NCI-H82 treated with DMSO at 0.1 percent for 48 hours (cell line): Measurements from ENCODE around the gene SSX1.
"Not testable (repeated sequence)": the region's sequence is repeated elsewhere in the genome, so short reads cannot be mapped to it uniquely, and the experiment has no call there.

Experiments used
- DNase-seq: peaks from one replicate; lab custom pipeline; 2025; ENCODE audit not compliant: unreplicated experiment; lab: John Stamatoyannopoulos, UW

Gene SSX1, protein sequence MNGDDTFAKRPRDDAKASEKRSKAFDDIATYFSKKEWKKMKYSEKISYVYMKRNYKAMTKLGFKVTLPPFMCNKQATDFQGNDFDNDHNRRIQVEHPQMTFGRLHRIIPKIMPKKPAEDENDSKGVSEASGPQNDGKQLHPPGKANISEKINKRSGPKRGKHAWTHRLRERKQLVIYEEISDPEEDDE

DNA sequence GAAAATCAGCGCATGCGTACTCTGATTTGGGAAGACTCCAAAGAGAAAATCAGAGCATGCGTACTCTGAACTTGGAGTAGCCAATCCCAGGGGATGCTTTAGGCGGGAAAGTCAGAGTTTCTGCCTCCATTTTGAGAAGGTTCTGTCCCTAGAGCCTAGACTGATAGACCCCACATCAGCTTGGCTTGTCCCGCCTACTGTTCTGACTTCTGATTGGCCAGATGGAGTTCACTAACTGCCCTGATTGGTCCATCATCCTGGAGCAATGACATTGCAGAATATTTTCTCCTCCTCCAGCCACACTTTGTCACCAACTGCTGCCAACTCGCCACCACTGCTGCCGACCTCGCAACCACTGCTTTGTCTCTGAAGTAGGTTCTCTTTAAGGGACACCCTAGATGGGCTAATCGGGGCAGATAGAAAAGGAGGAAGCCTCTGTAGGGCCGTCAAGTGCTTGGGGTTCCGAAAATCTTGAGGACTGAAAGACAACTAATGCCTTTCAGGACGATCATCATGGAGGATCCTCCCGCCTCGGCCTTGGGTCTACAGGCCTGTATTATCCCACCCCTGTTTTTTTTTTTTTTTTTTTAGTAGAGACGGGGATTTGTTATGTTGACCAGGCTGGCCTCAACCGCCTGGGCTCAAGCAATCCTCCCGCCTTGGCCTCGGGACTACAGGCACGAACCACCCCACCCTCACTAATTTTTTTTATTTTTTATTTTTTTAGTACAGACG lies at the start of gene SSX1:
Gene SSX1 (plus strand): TSS at position 331 of the 735 bp plus-strand sequence. CDS start 1,850 bp downstream, outside the sequence.
- DNase-seq: not testable (repeated sequence)

DNA sequence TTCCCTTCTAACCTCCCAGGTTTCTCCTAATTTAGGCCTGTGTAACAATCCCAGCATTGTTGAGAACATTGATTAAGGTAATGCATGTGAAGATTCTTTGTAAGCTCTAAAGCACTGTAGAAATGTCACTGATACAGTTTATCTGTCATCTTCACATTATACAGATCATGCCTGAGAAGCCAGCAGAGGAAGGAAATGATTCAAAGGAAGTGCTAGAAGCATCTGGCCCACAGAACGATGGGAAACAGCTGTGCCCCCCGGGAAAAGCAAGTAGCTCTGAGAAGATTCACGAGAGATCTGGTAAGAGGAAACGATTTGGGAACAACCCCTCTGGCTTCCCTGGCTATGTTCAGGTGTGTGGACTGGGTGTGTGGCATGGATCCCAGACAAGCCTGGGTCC lies 40.9 kb upstream of the SSX1 start:
- DNase-seq: not testable (repeated sequence)

DNA sequence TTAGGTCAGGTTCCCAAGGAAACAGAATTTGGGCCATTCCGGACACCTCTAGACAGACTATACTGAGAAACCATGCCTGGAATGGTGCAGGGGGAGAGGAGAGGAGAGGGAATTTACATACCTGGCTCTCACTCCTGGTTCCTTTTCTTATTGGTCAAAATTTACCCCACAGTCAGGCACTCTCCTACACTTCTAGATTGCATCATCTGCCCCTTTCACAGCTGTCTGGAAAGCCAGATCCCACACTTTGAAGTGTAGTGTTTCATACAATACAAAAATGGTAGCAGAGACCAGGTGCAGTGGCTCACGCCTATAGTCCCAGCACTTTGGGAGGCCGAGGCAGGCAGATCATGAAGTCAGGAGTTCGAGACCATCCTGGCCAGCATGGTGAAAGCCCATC lies 31.0 kb upstream of the SSX1 start:
- DNase-seq: not testable (repeated sequence)

DNA sequence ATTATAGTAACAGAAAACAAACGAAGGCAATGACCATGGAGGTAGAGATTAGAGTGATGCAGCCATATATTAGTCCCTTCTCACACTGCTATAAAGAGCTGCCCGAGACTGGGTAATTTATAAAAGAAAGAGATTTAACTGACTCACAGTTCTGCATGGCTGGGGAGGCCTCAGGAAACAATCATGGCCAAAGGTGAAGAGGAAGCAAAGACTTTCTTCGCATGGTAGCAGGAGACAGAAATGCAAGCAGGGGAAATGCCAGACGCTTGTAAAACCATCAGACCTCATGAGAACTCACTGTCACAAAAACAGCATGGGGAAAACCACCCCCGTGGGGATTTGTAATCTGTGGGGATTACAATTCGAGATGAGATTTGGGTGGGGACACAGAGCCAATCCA lies 2.2 kb upstream of the SSX1 start:
- not testable (repeated sequence) for DNase-seq

DNA sequence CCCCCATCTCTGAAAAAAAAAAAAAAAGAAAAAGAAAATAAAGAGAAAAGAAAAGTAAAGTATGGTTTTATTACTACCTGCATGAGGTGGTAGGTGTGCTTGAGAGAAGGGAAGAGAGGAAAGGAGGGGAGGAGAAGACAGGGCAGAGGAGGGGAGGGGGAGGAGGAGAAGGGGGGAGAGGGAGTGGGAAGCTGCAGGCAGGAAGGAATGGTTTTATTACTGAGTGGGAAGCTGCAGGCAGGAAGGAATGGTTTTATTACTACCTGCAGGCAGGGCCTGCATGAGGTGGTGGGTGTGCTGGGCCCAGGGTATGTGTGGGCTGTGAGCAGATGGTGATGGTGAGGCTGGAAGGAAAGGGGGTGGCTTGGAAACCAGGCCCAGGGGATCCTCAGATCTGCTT lies 19.2 kb downstream of the SSX1 start:
- not testable (repeated sequence) for DNase-seq

DNA sequence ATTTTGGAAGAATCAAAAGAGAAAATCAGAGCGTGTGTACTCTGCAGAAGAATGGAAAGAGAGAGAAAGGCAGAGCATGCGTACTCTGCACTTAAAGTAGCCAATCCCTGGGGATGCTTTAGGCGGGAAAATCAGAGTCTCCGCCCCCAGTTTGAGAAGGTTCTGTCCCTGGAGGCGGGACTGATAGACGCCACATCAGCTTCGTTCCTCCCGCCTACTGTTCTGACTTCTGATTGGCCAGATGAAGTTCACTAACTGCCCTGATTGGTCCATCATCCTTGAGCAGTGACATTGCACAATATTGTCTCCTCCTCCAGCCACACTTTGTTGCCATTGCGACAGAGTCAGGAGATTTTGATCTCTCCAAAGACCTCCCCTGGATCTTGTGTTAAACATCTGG lies 23.8 kb downstream of the SSX1 start:
- DNase-seq: no peak

DNA sequence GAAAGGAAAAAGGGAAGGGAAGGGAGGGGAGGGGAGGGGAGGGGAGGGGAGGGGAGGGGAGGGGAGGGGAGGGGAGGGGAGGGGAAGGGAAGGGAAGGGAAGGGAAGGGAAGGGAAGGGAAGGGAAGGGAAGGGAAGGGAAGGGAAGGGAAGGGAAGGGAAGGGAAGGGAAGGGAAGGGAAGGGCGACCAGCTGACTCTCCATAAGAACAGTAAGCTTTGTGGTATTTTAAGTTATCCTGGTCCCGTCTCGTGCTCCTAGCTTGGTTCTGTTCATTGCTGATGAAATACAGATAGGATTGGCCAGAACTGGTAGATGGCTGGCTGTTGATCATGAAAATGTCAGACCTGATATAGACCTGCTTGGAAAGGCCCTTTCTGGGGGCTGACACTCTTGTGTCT lies 25.5 kb downstream of the SSX1 start:
- not testable (repeated sequence) for DNase-seq

DNA sequence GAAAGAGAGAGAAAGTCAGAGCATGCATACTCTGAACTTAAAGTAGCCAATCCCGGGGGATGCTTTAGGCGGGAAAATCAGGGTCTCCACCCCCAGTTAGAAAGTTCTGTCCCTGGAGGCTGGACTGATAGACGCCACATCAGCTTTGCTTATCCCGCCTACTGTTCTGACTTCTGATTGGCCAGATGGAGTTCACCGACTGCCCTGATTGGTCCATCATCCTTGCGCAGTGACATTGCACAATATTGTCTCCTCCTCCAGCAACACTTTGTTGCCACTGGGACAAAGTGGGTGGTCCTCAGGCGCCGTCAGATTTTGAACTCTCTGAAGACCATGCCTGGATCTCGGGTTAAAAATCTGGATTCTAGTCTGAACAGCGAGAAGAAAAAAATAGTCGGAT lies 51.0 kb downstream of the SSX1 start:
- DNase-seq: no peak

DNA sequence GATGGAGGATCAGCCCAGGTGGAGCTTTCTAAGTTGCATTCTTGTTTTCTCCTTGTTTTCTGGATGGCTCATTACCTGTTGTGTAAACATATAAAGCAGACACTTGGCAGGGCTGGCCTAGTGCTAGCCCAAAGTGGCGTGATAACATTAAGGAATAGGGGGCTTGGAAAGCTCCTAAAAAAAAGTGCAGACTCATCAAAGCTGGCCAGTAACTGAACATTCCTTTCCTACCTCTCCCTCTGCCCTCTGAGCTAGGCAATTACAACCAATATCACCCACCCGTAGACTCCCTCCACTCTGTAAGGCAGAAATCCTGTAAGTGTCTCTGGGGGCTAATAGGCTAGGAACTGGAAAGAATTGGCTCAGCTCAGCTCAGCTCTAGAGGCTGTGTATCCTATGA lies 58.8 kb downstream of the SSX1 start:
- not testable (repeated sequence) for DNase-seq
